CD14-positive monocyte (primary cell): Measurements from ENCODE around the gene SCYGR3. TPM values are rescaled to one million over a fixed set of nuclear protein-coding genes. Genes with fewer than 3 reads are reported as not detected.

Source experiments
- DNase-seq, 3 donors: peaks; one replicate each; pipeline ENCODE4 v3.0.0-alpha.2; 2011 to 2022
- H2AFZ ChIP-seq: 2 replicates; pipeline ENCODE4 v1.6.0; 2012; ENCODE audit warnings: mild to moderate bottlenecking, low read depth, low read length, inconsistent platforms; ENCODE audit not compliant: insufficient read depth, poor library complexity, severe bottlenecking
- H3K27ac ChIP-seq, 2 donors: 1 replicate in 1 of 2; 2 replicates in 1 of 2; pipeline ENCODE4 v1.5.1; 2012 to 2013; ENCODE audit warnings: low read length in 2 of 2, control low read depth in 1 of 2, inconsistent platforms in 1 of 2, low read depth in 1 of 2, mild to moderate bottlenecking in 1 of 2
- H3K27me3 ChIP-seq, 2 donors: one replicate each; pipeline versions ENCODE4 v1.6.0 to v1.6.1; 2011 to 2013; ENCODE audit warnings: low read length in 2 of 2; ENCODE audit not compliant: control insufficient read depth in 2 of 2, insufficient read depth in 2 of 2
- H3K36me3 ChIP-seq, 2 donors: replicated peaks in 1 of 2; 1 replicate in 1 of 2; 2 replicates in 1 of 2; pipeline versions ENCODE4 v1.5.1 to v1.6.1; 2012 to 2013; ENCODE audit warnings: low read length in 2 of 2, control low read depth in 1 of 2, inconsistent platforms in 1 of 2, mild to moderate bottlenecking in 1 of 2; ENCODE audit not compliant: insufficient read depth in 2 of 2, control insufficient read depth in 1 of 2
- H3K4me1 ChIP-seq, 2 donors: 1 replicate in 1 of 2; 2 replicates in 1 of 2; pipeline versions ENCODE4 v1.5.1 to v1.6.1; 2012 to 2013; ENCODE audit warnings: low read length in 2 of 2, control low read depth in 1 of 2, inconsistent platforms in 1 of 2, mild to moderate bottlenecking in 1 of 2, moderate library complexity in 1 of 2; ENCODE audit not compliant: insufficient read depth in 2 of 2, control insufficient read depth in 1 of 2
- H3K4me2 ChIP-seq: replicated peaks from 2 replicates; pipeline ENCODE3; 2012; ENCODE audit warnings: low read length, moderate library complexity, mild to moderate bottlenecking; ENCODE audit not compliant: poor library complexity, severe bottlenecking; ENCODE audit errors: extremely low read depth
- H3K4me3 ChIP-seq, 3 experiments: fragments of 200-600 bp in 1 of 3; sonication (generic) in 1 of 3; replicated peaks in 1 of 3; 1 replicate in 2 of 3; 2 replicates in 1 of 3; pipeline ENCODE4 v1.5.1; 2011 to 2013; ENCODE audit warnings: low read length in 3 of 3, mild to moderate bottlenecking in 3 of 3, control low read depth in 2 of 3, low read depth in 2 of 3, inconsistent platforms in 1 of 3, moderate library complexity in 1 of 3
- H3K79me2 ChIP-seq: 2 replicates; pipeline ENCODE4 v1.6.0; 2012; ENCODE audit warnings: mild to moderate bottlenecking, control low read depth, inconsistent platforms, low read length, moderate library complexity; ENCODE audit not compliant: insufficient read depth
- H3K9ac ChIP-seq: 2 replicates; pipeline ENCODE4 v1.6.0; 2017; ENCODE audit warnings: low read length, mild to moderate bottlenecking; ENCODE audit not compliant: insufficient read depth, poor library complexity, severe bottlenecking
- H3K9me3 ChIP-seq, 2 donors: replicated peaks in 1 of 2; 1 replicate in 1 of 2; 2 replicates in 1 of 2; pipeline versions ENCODE4 v1.5.1 to v1.6.1; 2012 to 2013; ENCODE audit warnings: low read length in 2 of 2, control low read depth in 1 of 2; ENCODE audit not compliant: control insufficient read depth in 1 of 2, insufficient read depth in 1 of 2
- H4K20me1 ChIP-seq: 2 replicates; pipeline ENCODE4 v1.6.0; 2012; ENCODE audit warnings: mild to moderate bottlenecking, low read length, control low read depth, moderate library complexity; ENCODE audit not compliant: insufficient read depth
- H3K27ac Mint-ChIP-seq, 7 donors: one replicate each; pipeline ENCODE4 v1.8.0; 2020; ENCODE audit warnings: mild to moderate bottlenecking in 7 of 7, mixed read lengths in 7 of 7, moderate library complexity in 6 of 7, inconsistent platforms in 2 of 7
- H3K27me3 Mint-ChIP-seq, 3 donors: one replicate each; pipeline ENCODE4 v1.8.0; 2021 to 2022; ENCODE audit warnings: low read depth in 3 of 3, mild to moderate bottlenecking in 3 of 3, mixed read lengths in 3 of 3, moderate library complexity in 3 of 3, inconsistent platforms in 1 of 3
- H3K36me3 Mint-ChIP-seq, 2 donors: one replicate each; pipeline ENCODE4 v1.8.0; 2020; ENCODE audit warnings: mixed read lengths in 2 of 2, inconsistent platforms in 1 of 2, mild to moderate bottlenecking in 1 of 2
- H3K4me1 Mint-ChIP-seq: one replicate; pipeline ENCODE4 v1.8.0; 2020; ENCODE audit warnings: mild to moderate bottlenecking, mixed read lengths
- H3K4me3 Mint-ChIP-seq, 2 donors: one replicate each; pipeline ENCODE4 v1.8.0; 2020; ENCODE audit warnings: mild to moderate bottlenecking in 2 of 2, mixed read lengths in 2 of 2, moderate library complexity in 1 of 2
- H3K9me3 Mint-ChIP-seq, 7 donors: one replicate each; pipeline ENCODE4 v1.8.0; 2020 to 2022; ENCODE audit warnings: mixed read lengths in 7 of 7, mild to moderate bottlenecking in 6 of 7, moderate library complexity in 6 of 7, inconsistent platforms in 2 of 7
- CTCF ChIP-seq: fragments of 200-600 bp; IDR thresholded peaks from one replicate; pipeline ENCODE4 v1.8.0; 2022; ENCODE audit warnings: antibody characterized with exemption, mild to moderate bottlenecking
- WGBS: methylation state at CpG from one replicate; pipeline ENCODE4 v1.1.5; 2013; ENCODE audit warnings: missing lambda C conversion rate; ENCODE audit not compliant: insufficient coverage; 5-methylcytosine and 5-hydroxymethylcytosine counted together
- intact Hi-C, 2 donors: fragments of 100-400 bp; cut with micrococcal nuclease; formaldehyde crosslinking; loops; one replicate each; pipeline versions ENCODE4 v1.15.0 to v1.15.1; 2023
- polyA minus RNA-seq: library from RNA; depleted of rRNA, polyadenylated mRNA; stranded (reverse); fragments of >200 nt; gene quantifications from 2 replicates; pipeline ENCODE4 v1.2.3, GENCODE V29; 2012
- polyA plus RNA-seq, 3 donors: library from polyadenylated mRNA; depleted of rRNA in 1 of 3; unstranded in 2 of 3; stranded (reverse) in 1 of 3; fragments of 300-500 nt in 2 of 3; fragments of >200 nt in 1 of 3; fragmentation: Illumina TruSeq in 2 of 3; gene quantifications; 1 replicate in 2 of 3; 2 replicates in 1 of 3; pipeline ENCODE4 v1.2.3, GENCODE V29; 2012 to 2021
- total RNA-seq, 12 experiments: library from RNA in 1 of 12; stranded (reverse) in 1 of 12; fragments of 120-200 nt in 1 of 12; gene quantifications; one replicate each; pipeline ENCODE4 v1.2.4 and lab custom pipeline; 2013 to 2026; ENCODE audit warnings: mixed read lengths in 6 of 12, inconsistent platforms in 1 of 12

Gene SCYGR3
- total RNA-seq (2013): not detected
- polyA plus RNA-seq: not detected
- not detected in 2 replicates for polyA minus RNA-seq
- total RNA-seq (lab: John Stamatoyannopoulos, UW): 0 to 0.06 (median 0) reads per million in 11 experiments

DNA sequence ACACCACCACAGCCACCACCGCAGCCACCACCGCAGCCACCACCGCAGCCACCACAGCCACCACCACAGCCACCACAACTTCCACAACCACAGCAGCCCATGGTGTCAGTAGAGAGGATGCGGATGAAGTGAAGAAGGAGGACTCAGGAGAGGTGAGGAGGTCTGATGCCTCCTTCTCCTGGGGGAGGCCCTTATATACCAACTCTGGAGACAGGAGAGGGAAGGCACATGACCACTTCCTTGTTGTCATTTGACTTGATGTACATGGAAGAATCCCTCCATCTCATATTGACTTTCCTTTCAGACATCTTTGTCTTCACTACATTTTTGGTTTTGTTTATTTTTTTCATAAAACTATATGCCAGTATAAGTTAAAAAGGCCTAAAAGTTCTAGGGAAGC lies at the start of gene SCYGR3:
TSS of gene SCYGR3 (minus strand) at position 101 of the 400 bp plus-strand sequence. CDS start at position 101, 0 bp downstream.
- H3K27ac Mint-ChIP-seq: no peak within 1 kb of the TSS
- Histone ChIP-seq H3K36me3 (no peaks in the 10 kb centered on the region), H2AFZ (no peak within 1 kb of the TSS), H3K79me2 (no peaks in the 10 kb centered on the region), H3K4me1 (no peaks in the 10 kb centered on the region), H3K27ac (no peak within 1 kb of the TSS), H4K20me1 (no peaks in the 10 kb centered on the region), H3K9me3 (no peaks in the 10 kb centered on the region), H3K4me2 (no peak within 1 kb of the TSS), H3K27me3 (peaks cover 19 to 20% of the 10 kb centered on the region in 2 donors), H3K4me3 (no peak within 1 kb of the TSS), H3K9ac (no peak within 1 kb of the TSS)
- H3K27me3 Mint-ChIP-seq: peaks cover 20 to 38% (median 21%) of the 10 kb centered on the region in 3 donors
- no peaks in the 10 kb centered on the region for H3K36me3 Mint-ChIP-seq
- peaks cover 0 to 1% (median 0%) of the 10 kb centered on the region in 7 donors for H3K9me3 Mint-ChIP-seq
- intact Hi-C loops: no loop called here
- no peak for TF ChIP-seq CTCF
- whole genome bisulfite sequencing: no CpG with 5 or more reads among the region's 4 CpGs
- H3K4me1 Mint-ChIP-seq: peaks cover 4% of the 10 kb centered on the region
- no peak for DNase-seq
- H3K4me3 Mint-ChIP-seq: no peak within 1 kb of the TSS

- Mint-ChIP-seq H3K27ac (no peak overlapping the region), H3K9me3 (no peaks in the 10 kb centered on the region), H3K27me3 (peaks cover 0 to 10% (median 5%) of the 10 kb centered on the region in 3 donors), H3K4me1 (no peaks in the 10 kb centered on the region), H3K4me3 (no peak overlapping the region), H3K36me3 (no peaks in the 10 kb centered on the region)
- intact Hi-C loops: no loop called here
- no peak for TF ChIP-seq CTCF
- no peaks in the 10 kb centered on the region for H3K79me2 ChIP-seq
- peaks cover 0 to 2% of the 10 kb centered on the region in 2 donors for H3K27me3 ChIP-seq
- H4K20me1 ChIP-seq: no peaks in the 10 kb centered on the region
- no peak overlapping the region for H3K4me3 ChIP-seq
- no peak for DNase-seq
- H3K9ac ChIP-seq: no peak overlapping the region
- H3K27ac ChIP-seq: no peak overlapping the region
- no peak overlapping the region for H3K4me2 ChIP-seq
- no peak overlapping the region for H2AFZ ChIP-seq
- WGBS: 0% methylated on average over 3 of the region's 3 CpGs
- no peaks in the 10 kb centered on the region for H3K4me1 ChIP-seq
- H3K36me3 ChIP-seq: no peaks in the 10 kb centered on the region
- no peaks in the 10 kb centered on the region for H3K9me3 ChIP-seq
Measured at GRCh38 chr2:227661827-227662226, 47.2 kb upstream of the SCYGR3 start.
